SK-N-SH (cell line): Measurements from ENCODE around the gene FAM78B. TPM values are rescaled to one million over a fixed set of nuclear protein-coding genes. Genes with fewer than 3 reads are reported as not detected.

Experiments used
- CTCF ChIA-PET: fragments of 300-600, 350-600 bp; formaldehyde crosslinking; extraction: SDS; loops from one replicate; lab custom pipeline; 2021; lab: Yijun Ruan, JAX
- POLR2A ChIA-PET: fragments of 350-600 bp; sonication (Branson Sonifier 250); formaldehyde crosslinking; extraction: SDS; loops from one replicate; lab custom pipeline; 2020; ENCODE audit warnings: antibody characterized with exemption, inconsistent platforms; lab: Yijun Ruan, JAX
- DNase-seq: peaks from one replicate; pipeline ENCODE4 v3.0.0; 2012
- H2AFZ ChIP-seq: fragments of 200-600 bp; sonication (generic); 2 replicates; pipeline ENCODE4 v1.8.1; 2016; ENCODE audit warnings: antibody characterized with exemption, mild to moderate bottlenecking, low read depth
- H3F3A ChIP-seq: fragments of 200-600 bp; sonication (generic); replicated peaks from 2 replicates; pipeline ENCODE3; 2016; ENCODE audit warnings: antibody characterized with exemption, mild to moderate bottlenecking; ENCODE audit not compliant: insufficient read depth
- H3K27ac ChIP-seq, 2 experiments: fragments of 200-500 bp in 1 of 2; fragments of 200-600 bp in 1 of 2; sonication (Bioruptor generic) in 1 of 2; sonication (generic), shearing (Covaris generic) in 1 of 2; 2 replicates each; pipeline versions ENCODE4 v1.5.1 to v1.6.1; 2014 to 2016; ENCODE audit warnings: low read depth in 2 of 2, inconsistent platforms in 1 of 2, low read length in 1 of 2, mild to moderate bottlenecking in 1 of 2, mixed read lengths in 1 of 2
- H3K27me3 ChIP-seq: fragments of 200-600 bp; sonication (generic), shearing (Covaris generic); 2 replicates; pipeline ENCODE4 v1.6.1; 2016; ENCODE audit warnings: mixed run types; ENCODE audit not compliant: insufficient read depth
- H3K36me3 ChIP-seq, 2 experiments: fragments of 200-500 bp in 1 of 2; fragments of 200-600 bp in 1 of 2; sonication (Bioruptor generic) in 1 of 2; sonication (generic) in 1 of 2; replicated peaks in 1 of 2; 2 replicates each; pipeline versions ENCODE3 to v1.5.1; 2014 to 2016; ENCODE audit warnings: low read length in 1 of 2, mild to moderate bottlenecking in 1 of 2; ENCODE audit not compliant: insufficient read depth in 2 of 2, control insufficient read depth in 1 of 2
- H3K4me1 ChIP-seq, 2 experiments: fragments of 200-500 bp in 1 of 2; fragments of 200-600 bp in 1 of 2; sonication (Bioruptor generic) in 1 of 2; sonication (generic), shearing (Covaris generic) in 1 of 2; 2 replicates each; pipeline versions ENCODE4 v1.5.1 to v1.6.1; 2014 to 2016; ENCODE audit warnings: low read depth in 1 of 2, low read length in 1 of 2, mixed run types in 1 of 2; ENCODE audit not compliant: insufficient read depth in 2 of 2, control insufficient read depth in 1 of 2
- H3K4me2 ChIP-seq: fragments of 200-600 bp; sonication (generic), shearing (Covaris generic); 2 replicates; pipeline ENCODE4 v1.6.1; 2017; ENCODE audit warnings: mixed run types
- H3K4me3 ChIP-seq, 2 experiments: fragments of 200-500 bp in 1 of 2; fragments of 200-600 bp in 1 of 2; sonication (Bioruptor generic) in 1 of 2; sonication (generic), shearing (Covaris generic) in 1 of 2; 2 replicates each; pipeline versions ENCODE4 v1.5.1 to v1.8.1; 2014 to 2016; ENCODE audit warnings: low read depth in 2 of 2, inconsistent platforms in 1 of 2, low read length in 1 of 2, mild to moderate bottlenecking in 1 of 2, mixed read lengths in 1 of 2, moderate library complexity in 1 of 2
- H3K79me2 ChIP-seq: fragments of 200-600 bp; sonication (generic); 2 replicates; pipeline ENCODE4 v1.8.1; 2017; ENCODE audit warnings: mild to moderate bottlenecking; ENCODE audit not compliant: insufficient read depth
- H3K9ac ChIP-seq: fragments of 200-600 bp; sonication (generic); 2 replicates; pipeline ENCODE4 v1.6.1; 2017; ENCODE audit warnings: mixed run types
- H3K9me2 ChIP-seq: fragments of 200-600 bp; sonication (generic); 2 replicates; pipeline ENCODE4 v1.6.1; 2017; ENCODE audit warnings: mixed run types
- H3K9me3 ChIP-seq: fragments of 200-600 bp; sonication (generic); 2 replicates; pipeline ENCODE4 v1.6.1; 2017; ENCODE audit warnings: mixed run types, mild to moderate bottlenecking, moderate library complexity
- H4K20me1 ChIP-seq: fragments of 200-600 bp; sonication (generic); 2 replicates; pipeline ENCODE4 v1.6.1; 2017; ENCODE audit warnings: mild to moderate bottlenecking, mixed run types; ENCODE audit not compliant: insufficient read depth
- CHD2 ChIP-seq: fragments of 150-350 bp; IDR thresholded peaks from 2 replicates; pipeline ENCODE4 v1.6.1; 2018; ENCODE audit warnings: low read length; ENCODE audit not compliant: partially characterized antibody
- CTCF ChIP-seq: fragments of 200-600 bp; sonication (generic); IDR thresholded peaks from 2 replicates; pipeline ENCODE4 v1.6.1; 2017; ENCODE audit warnings: antibody characterized with exemption, mild to moderate bottlenecking, moderate library complexity
- ELF1 ChIP-seq: IDR thresholded peaks from 2 replicates; pipeline ENCODE4 v1.4.0; 2012
- EP300 ChIP-seq, 2 experiments: IDR thresholded peaks; 2 replicates each; pipeline versions ENCODE4 v1.4.0 to v1.6.1; 2012; ENCODE audit warnings: borderline replicate concordance in 1 of 2, low read depth in 1 of 2, low read length in 1 of 2
- EZH2phosphoT487 ChIP-seq: fragments of 200-600 bp; sonication (generic); IDR thresholded peaks from 2 replicates; pipeline ENCODE4 v1.6.1; 2017; ENCODE audit warnings: low read depth, mixed run types, mild to moderate bottlenecking, antibody characterized with exemption, moderate library complexity, borderline replicate concordance
- FOXJ3 ChIP-seq: sonication (generic); formaldehyde crosslinking; IDR thresholded peaks from 2 replicates; pipeline ENCODE4 v1.5.1; 2020; ENCODE audit warnings: mild to moderate bottlenecking, missing genetic modification reagents
- GABPA ChIP-seq: IDR thresholded peaks from 2 replicates; pipeline ENCODE4 v1.4.0; 2012; ENCODE audit warnings: low read depth, mild to moderate bottlenecking
- GATA2 ChIP-seq: sonication (generic); formaldehyde crosslinking; IDR thresholded peaks from 2 replicates; pipeline ENCODE4 v1.5.0; 2020; ENCODE audit warnings: mild to moderate bottlenecking, missing genetic modification reagents
- JUND ChIP-seq: IDR thresholded peaks from 2 replicates; pipeline ENCODE4 v1.4.0; 2012
- MEF2A ChIP-seq: IDR thresholded peaks from 2 replicates; pipeline ENCODE4 v1.4.0; 2012; ENCODE audit warnings: low read depth, borderline replicate concordance
- MXI1 ChIP-seq: IDR thresholded peaks from 2 replicates; pipeline ENCODE4 v1.6.1; 2012; ENCODE audit warnings: mild to moderate bottlenecking, low read depth, low read length, improper control_type of control experiment
- NFIC ChIP-seq: IDR thresholded peaks from 2 replicates; pipeline ENCODE4 v1.4.0; 2012; ENCODE audit warnings: borderline replicate concordance
- RCOR1 ChIP-seq: fragments of 150-350 bp; IDR thresholded peaks from 2 replicates; pipeline ENCODE4 v1.6.1; 2017; ENCODE audit warnings: antibody characterized with exemption, low read length
- RFX5 ChIP-seq: IDR thresholded peaks from 2 replicates; pipeline ENCODE4 v1.6.1; 2012; ENCODE audit warnings: mild to moderate bottlenecking, improper control_type of control experiment, low read length
- SMC3 ChIP-seq: IDR thresholded peaks from 2 replicates; pipeline ENCODE4 v1.6.1; 2012; ENCODE audit warnings: low read depth, low read length, improper control_type of control experiment
- TAF1 ChIP-seq: IDR thresholded peaks from 2 replicates; pipeline ENCODE4 v1.6.1; 2012; ENCODE audit warnings: low read depth, mild to moderate bottlenecking, low read length, moderate library complexity, borderline replicate concordance
- ZBTB33 ChIP-seq: IDR thresholded peaks from 2 replicates; pipeline ENCODE4 v1.4.0; 2012; ENCODE audit warnings: low read depth, borderline replicate concordance
- WGBS: methylation state at CpG from one replicate; pipeline ENCODE4 v1.1.6; 2017; ENCODE audit warnings: low lambda C conversion rate; 5-methylcytosine and 5-hydroxymethylcytosine counted together
- polyA plus RNA-seq, 3 experiments: library from polyadenylated mRNA; depleted of rRNA; stranded (reverse); fragments of >200 nt; gene quantifications; 2 replicates each; pipeline ENCODE4 v1.2.3, GENCODE V29; 2012
- TF ChIP-seq, protein P1 (sequence below): fragments of 150-350 bp; IDR thresholded peaks from 2 replicates; pipeline ENCODE4 v1.6.1; 2017; ENCODE audit warnings: antibody characterized with exemption, low read length, low read depth, borderline replicate concordance
- TF ChIP-seq, protein P2 (sequence below): fragments of 150-350 bp; IDR thresholded peaks from 2 replicates; pipeline ENCODE4 v1.6.1; 2016; ENCODE audit warnings: mild to moderate bottlenecking, low read depth, low read length

FAM78B gene
- polyA plus RNA-seq, 1 of the 3 experiments (the other 2 are of a cell fraction), result 0.36 TPM

- TF ChIP-seq ZBTB33 (no peak), SMC3 (no peak), EZH2phosphoT487 (no peak), EP300 (IDR thresholded peaks at IDR 0.05; ENCODE audit: borderline replicate concordance in 1 of 2, low read depth in 1 of 2, low read length in 1 of 2) (no peak), MXI1 (no peak), GATA2 (CRISPR knock-in tag) (no peak), JUND (no peak), ELF1 (no peak)
These were observed 23.6 kb upstream of the FAM78B start (continued) for GRCh38 chr1:166190400-166190799.

DNA sequence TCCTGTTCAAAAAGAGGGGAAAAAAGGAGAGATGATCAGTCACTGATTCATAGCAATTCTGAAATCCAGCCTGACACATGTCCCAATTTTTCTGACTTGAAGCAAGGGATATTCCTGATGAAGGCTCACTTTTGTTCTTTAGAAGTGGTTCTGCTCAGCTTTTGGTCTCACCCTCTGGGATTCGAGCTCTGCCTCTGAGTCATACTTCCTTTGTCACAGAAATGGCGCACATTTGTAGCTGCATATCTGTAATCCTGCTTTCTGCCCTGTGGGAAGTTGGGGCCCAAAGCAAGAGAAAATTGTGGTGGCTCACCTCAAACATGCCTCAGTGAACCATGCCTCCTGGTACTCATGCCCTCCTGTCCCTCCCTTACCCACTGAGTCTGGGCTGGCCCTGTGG lies 22.3 kb upstream of the FAM78B start:
- TF ChIP-seq ELF1, result no peak
- TF ChIP-seq TAF1, result no peak
- TF ChIP-seq CHD2, result no peak
- TF ChIP-seq, all 33 proteins: peak for 0
- no peak for DNase-seq
- H2AFZ ChIP-seq, result no peak overlapping the region
- no peaks in the 10 kb centered on the region for H3K36me3 ChIP-seq
- no peaks in the 10 kb centered on the region for H3K79me2 ChIP-seq
- H3K4me1 ChIP-seq, result no peaks in the 10 kb centered on the region
- H3K4me2 ChIP-seq, result no peak overlapping the region
- H4K20me1 ChIP-seq, result no peaks in the 10 kb centered on the region
- no peak overlapping the region for H3K9ac ChIP-seq
- ChIA-PET CTCF (interaction anchor here (1.1 kb wide), 1 partner anchor 24 kb away, joined by 3 read pairs; no protein-coding TSS in a partner anchor), POLR2A (no interaction called here)
- H3K4me3 ChIP-seq, result no peak overlapping the region
- H3K27me3 ChIP-seq, result no peaks in the 10 kb centered on the region
- H3F3A ChIP-seq, result no peaks in the 10 kb centered on the region
- no peaks in the 10 kb centered on the region for H3K9me2 ChIP-seq
- no peaks in the 10 kb centered on the region for H3K9me3 ChIP-seq
- 0% methylated on average over 2 of the region's 2 CpGs for WGBS
- no peak overlapping the region for H3K27ac ChIP-seq

- ChIA-PET CTCF (interaction anchor here (1.0 to 1.1 kb wide), 2 partner anchors 11 to 16 kb away, joined by 3 read pairs; no protein-coding TSS in a partner anchor), POLR2A (no interaction called here)
- no peaks in the 10 kb centered on the region for H3K9me3 ChIP-seq
- H3K79me2 ChIP-seq, result no peaks in the 10 kb centered on the region
- no peak overlapping the region for H3K4me3 ChIP-seq
- H3K36me3 ChIP-seq, result no peaks in the 10 kb centered on the region
- WGBS, result 17% methylated on average over 4 of the region's 4 CpGs
- H3K27ac ChIP-seq, result no peak overlapping the region
- H3F3A ChIP-seq, result no peaks in the 10 kb centered on the region
- TF ChIP-seq FOXJ3 (CRISPR knock-in tag) (no peak), NFIC (no peak), RCOR1 (no peak), SMC3 (no peak), TAF1 (no peak), GABPA (no peak), CTCF (no peak), MEF2A (no peak), RFX5 (no peak)
- TF ChIP-seq, protein P1, sequence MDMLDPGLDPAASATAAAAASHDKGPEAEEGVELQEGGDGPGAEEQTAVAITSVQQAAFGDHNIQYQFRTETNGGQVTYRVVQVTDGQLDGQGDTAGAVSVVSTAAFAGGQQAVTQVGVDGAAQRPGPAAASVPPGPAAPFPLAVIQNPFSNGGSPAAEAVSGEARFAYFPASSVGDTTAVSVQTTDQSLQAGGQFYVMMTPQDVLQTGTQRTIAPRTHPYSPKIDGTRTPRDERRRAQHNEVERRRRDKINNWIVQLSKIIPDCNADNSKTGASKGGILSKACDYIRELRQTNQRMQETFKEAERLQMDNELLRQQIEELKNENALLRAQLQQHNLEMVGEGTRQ, result no peak
- TF ChIP-seq, protein P2, sequence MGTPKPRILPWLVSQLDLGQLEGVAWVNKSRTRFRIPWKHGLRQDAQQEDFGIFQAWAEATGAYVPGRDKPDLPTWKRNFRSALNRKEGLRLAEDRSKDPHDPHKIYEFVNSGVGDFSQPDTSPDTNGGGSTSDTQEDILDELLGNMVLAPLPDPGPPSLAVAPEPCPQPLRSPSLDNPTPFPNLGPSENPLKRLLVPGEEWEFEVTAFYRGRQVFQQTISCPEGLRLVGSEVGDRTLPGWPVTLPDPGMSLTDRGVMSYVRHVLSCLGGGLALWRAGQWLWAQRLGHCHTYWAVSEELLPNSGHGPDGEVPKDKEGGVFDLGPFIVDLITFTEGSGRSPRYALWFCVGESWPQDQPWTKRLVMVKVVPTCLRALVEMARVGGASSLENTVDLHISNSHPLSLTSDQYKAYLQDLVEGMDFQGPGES, result no peak
- no peaks in the 10 kb centered on the region for H3K27me3 ChIP-seq
- H3K9me2 ChIP-seq, result no peaks in the 10 kb centered on the region
- DNase-seq, result no peak
- no peaks in the 10 kb centered on the region for H3K4me1 ChIP-seq
- H4K20me1 ChIP-seq, result no peaks in the 10 kb centered on the region
- no peak overlapping the region for H3K9ac ChIP-seq
- no peak overlapping the region for H3K4me2 ChIP-seq
- H2AFZ ChIP-seq, result no peak overlapping the region
These were observed 18.7 kb upstream of the FAM78B start for GRCh38 chr1:166185526-166185925.
